ENCODE measurements around the gene HSD17B10. TPM values are rescaled to one million over a fixed set of nuclear protein-coding genes. Genes with fewer than 3 reads are reported as not detected.

Gene HSD17B10
- total and polyA plus RNA-seq, 12 donors: 64.5 to 177 (median 131) TPM

GRCh38 chrX:53441531-53442321, 7.6 kb upstream of the HSD17B10 start:
- peak; percentile 32 to 66 for TF ChIP-seq POLR2A (IDR thresholded peaks at IDR 0.05)
- TF ChIP-seq, protein P1, sequence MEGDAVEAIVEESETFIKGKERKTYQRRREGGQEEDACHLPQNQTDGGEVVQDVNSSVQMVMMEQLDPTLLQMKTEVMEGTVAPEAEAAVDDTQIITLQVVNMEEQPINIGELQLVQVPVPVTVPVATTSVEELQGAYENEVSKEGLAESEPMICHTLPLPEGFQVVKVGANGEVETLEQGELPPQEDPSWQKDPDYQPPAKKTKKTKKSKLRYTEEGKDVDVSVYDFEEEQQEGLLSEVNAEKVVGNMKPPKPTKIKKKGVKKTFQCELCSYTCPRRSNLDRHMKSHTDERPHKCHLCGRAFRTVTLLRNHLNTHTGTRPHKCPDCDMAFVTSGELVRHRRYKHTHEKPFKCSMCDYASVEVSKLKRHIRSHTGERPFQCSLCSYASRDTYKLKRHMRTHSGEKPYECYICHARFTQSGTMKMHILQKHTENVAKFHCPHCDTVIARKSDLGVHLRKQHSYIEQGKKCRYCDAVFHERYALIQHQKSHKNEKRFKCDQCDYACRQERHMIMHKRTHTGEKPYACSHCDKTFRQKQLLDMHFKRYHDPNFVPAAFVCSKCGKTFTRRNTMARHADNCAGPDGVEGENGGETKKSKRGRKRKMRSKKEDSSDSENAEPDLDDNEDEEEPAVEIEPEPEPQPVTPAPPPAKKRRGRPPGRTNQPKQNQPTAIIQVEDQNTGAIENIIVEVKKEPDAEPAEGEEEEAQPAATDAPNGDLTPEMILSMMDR (IDR thresholded peaks at IDR 0.05): no peak
- DNase-seq: peak; percentile 83 to 91 (median 88)
- peak overlapping the region; percentile 72 to 91 (median 80) for H3K27ac ChIP-seq
- WGBS, 4 donors: 0 to 30% (median 6%) methylated on average over 5 to 44 of the region's 44 CpGs
- H3K4me1 ChIP-seq (replicated peaks in 1 of 2): peaks cover 5 to 17% of the 10 kb centered on the region in 2 donors
- no peaks in the 10 kb centered on the region for H3K36me3 ChIP-seq (replicated peaks in 1 of 2)
- no peaks in the 10 kb centered on the region for H3K9me3 ChIP-seq (replicated peaks in 1 of 3)
- H3K27me3 ChIP-seq: no peaks in the 10 kb centered on the region
- peak overlapping the region in 2 of 4 donors; percentile 27 to 43 for H3K4me3 ChIP-seq
- intact Hi-C loops (cut with DNase I): loop anchor here in 1 of 2 donors (10.0 kb wide), 1 partner anchor 117 kb away; no protein-coding TSS in a partner anchor

GRCh38 chrX:53440621-53441517, 6.7 kb upstream of the HSD17B10 start:
- Histone ChIP-seq H3K27ac (peak overlapping the region; percentile 72 to 91 (median 80)), H3K9me3 (replicated peaks in 1 of 3) (no peaks in the 10 kb centered on the region), H3K36me3 (replicated peaks in 1 of 2) (no peaks in the 10 kb centered on the region), H3K27me3 (no peaks in the 10 kb centered on the region), H3K4me1 (replicated peaks in 1 of 2) (peaks cover 5 to 17% of the 10 kb centered on the region in 2 donors), H3K4me3 (peak overlapping the region in 3 of 4 donors; percentile 27 to 43 (median 33))
- TF ChIP-seq POLR2A (IDR thresholded peaks at IDR 0.05): peak; percentile 21 to 68
- TF ChIP-seq, protein P1 (IDR thresholded peaks at IDR 0.05): no peak
- intact Hi-C loops (cut with DNase I): loop anchor here in 1 of 2 donors (10.0 kb wide), 1 partner anchor 116 kb away; no protein-coding TSS in a partner anchor
- WGBS, 4 donors: 3 to 26% (median 10%) methylated on average over 21 to 39 of the region's 39 CpGs
- peak; percentile 84 to 95 (median 92) for DNase-seq

GRCh38 chrX:53440101-53440500, 5.9 kb upstream of the HSD17B10 start:
- intact Hi-C loops (cut with DNase I): loop anchor here in 1 of 2 donors (10.0 kb wide), 1 partner anchor 115 kb away; no protein-coding TSS in a partner anchor
- no peaks in the 10 kb centered on the region for H3K27me3 ChIP-seq
- H3K27ac ChIP-seq: peak overlapping the region; percentile 67 to 91 (median 80)
- H3K36me3 ChIP-seq (replicated peaks in 1 of 2): no peaks in the 10 kb centered on the region
- DNase-seq: no peak
- WGBS, 4 donors: 37 to 76% (median 53%) methylated on average over 4 to 5 of the region's 5 CpGs
- H3K4me1 ChIP-seq (replicated peaks in 1 of 2): peaks cover 5 to 17% of the 10 kb centered on the region in 2 donors
- no peak for TF ChIP-seq POLR2A (IDR thresholded peaks at IDR 0.05)
- TF ChIP-seq, protein P1 (IDR thresholded peaks at IDR 0.05): no peak
- H3K4me3 ChIP-seq: peak overlapping the region in 1 of 4 donors; percentile 43
- H3K9me3 ChIP-seq (replicated peaks in 1 of 3): no peaks in the 10 kb centered on the region

DNA sequence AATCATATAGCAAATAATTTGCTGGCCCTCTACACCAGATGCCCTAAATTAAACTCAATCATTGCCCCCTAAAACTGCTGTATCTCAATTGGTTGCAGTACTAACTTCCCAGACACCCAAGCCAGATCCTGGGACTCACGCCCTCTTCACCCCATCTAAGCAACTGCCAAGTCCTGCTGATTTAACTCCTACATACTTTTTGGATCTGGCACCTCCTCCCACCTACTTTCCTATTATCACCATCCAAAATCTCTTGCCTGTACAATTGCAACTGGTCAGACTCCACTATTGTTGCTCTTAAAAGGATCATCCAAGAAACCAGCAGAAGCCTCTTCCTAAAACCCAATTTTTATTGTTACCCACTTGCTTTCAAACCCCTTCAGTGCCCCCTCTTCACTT, 4.7 kb upstream of the HSD17B10 start:
- TF ChIP-seq, protein P1 (IDR thresholded peaks at IDR 0.05): no peak
- no peak for TF ChIP-seq POLR2A (IDR thresholded peaks at IDR 0.05)
- no peaks in the 10 kb centered on the region for H3K9me3 ChIP-seq (replicated peaks in 1 of 3)
- DNase-seq: no peak
- H3K27ac ChIP-seq: no peak overlapping the region
- WGBS, 4 donors: 75 to 100% (median 85%) methylated on average over 1 of the region's 1 CpG
- H3K36me3 ChIP-seq (replicated peaks in 1 of 2): no peaks in the 10 kb centered on the region
- intact Hi-C loops (cut with DNase I): no loop called here
- H3K27me3 ChIP-seq: no peaks in the 10 kb centered on the region
- no peak overlapping the region for H3K4me3 ChIP-seq
- peaks cover 5 to 17% of the 10 kb centered on the region in 2 donors for H3K4me1 ChIP-seq (replicated peaks in 1 of 2)

Measured in adrenal gland (tissue), 12 donors.